H1 (cell line): ENCODE data around the gene KRTAP10-7. TPM values are rescaled to one million over a fixed set of nuclear protein-coding genes. Genes with fewer than 3 reads are reported as not detected.

Experiments
- CTCF ChIA-PET: fragments of 300-600 bp; sonication (Branson Sonifier 250); formaldehyde crosslinking; loops from one replicate; lab custom pipeline; 2021; ENCODE audit not compliant: partially characterized antibody; lab: Charles Lee
- POLR2A ChIA-PET: fragments of 300-600 bp; sonication (Branson Sonifier 250); formaldehyde crosslinking; loops from one replicate; lab custom pipeline; 2021; ENCODE audit warnings: inconsistent platforms; ENCODE audit not compliant: partially characterized antibody; lab: Charles Lee
- DNase-seq, 2 experiments: peaks; one replicate each; pipeline versions ENCODE4 v3.0.0 to v3.0.0-alpha.2; 2010 to 2022; ENCODE audit warnings: low spot score in 2 of 2, low read depth in 1 of 2, mixed read lengths in 1 of 2
- FAIRE-seq: peaks from 2 replicates; lab custom pipeline; 2011; peaks lifted over from hg19 to GRCh38; lab: Jason Lieb, UNC
- H2AFZ ChIP-seq: 2 replicates; pipeline ENCODE4 v1.8.1; 2012; ENCODE audit warnings: low read length, inconsistent platforms
- H2AK5ac ChIP-seq: 2 replicates; pipeline ENCODE4 v1.6.1; 2013; ENCODE audit warnings: low read depth, low read length
- H2BK120ac ChIP-seq: replicated peaks from 2 replicates; pipeline ENCODE3; 2013; ENCODE audit warnings: low read depth, low read length, inconsistent platforms
- H2BK12ac ChIP-seq: 2 replicates; pipeline ENCODE4 v1.6.1; 2013; ENCODE audit warnings: low read depth, low read length
- H2BK15ac ChIP-seq: 2 replicates; pipeline ENCODE4 v1.6.1; 2013; ENCODE audit warnings: low read length
- H2BK20ac ChIP-seq: 2 replicates; pipeline ENCODE4 v1.6.1; 2013; ENCODE audit warnings: low read length
- H2BK5ac ChIP-seq: 2 replicates; pipeline ENCODE4 v1.6.1; 2013; ENCODE audit warnings: low read depth, low read length
- H3K14ac ChIP-seq: 2 replicates; pipeline ENCODE4 v1.6.1; 2013; ENCODE audit warnings: inconsistent platforms; ENCODE audit not compliant: insufficient read length
- H3K18ac ChIP-seq: 2 replicates; pipeline ENCODE4 v1.6.1; 2013; ENCODE audit warnings: low read length; ENCODE audit errors: extremely low read depth
- H3K23ac ChIP-seq: 2 replicates; pipeline ENCODE4 v1.6.1; 2013; ENCODE audit warnings: inconsistent platforms; ENCODE audit not compliant: insufficient read length
- H3K23me2 ChIP-seq: 2 replicates; pipeline ENCODE4 v1.6.1; 2013; ENCODE audit warnings: low read depth, low read length
- H3K27ac ChIP-seq: 2 replicates; pipeline ENCODE4 v1.6.1; 2011; ENCODE audit warnings: low read depth, low read length, inconsistent platforms
- H3K27me3 ChIP-seq, 4 experiments: replicated peaks in 1 of 4; 1 replicate in 1 of 4; 2 replicates in 3 of 4; pipeline versions ENCODE4 v1.6.1 to v1.8.1; 2011 to 2013; ENCODE audit warnings: low read length in 3 of 4, mild to moderate bottlenecking in 3 of 4, inconsistent platforms in 2 of 4, mixed read lengths in 2 of 4, moderate library complexity in 1 of 4; ENCODE audit not compliant: control insufficient read depth in 3 of 4, insufficient read depth in 3 of 4; ENCODE audit errors: extremely low read depth in 1 of 4
- H3K36me3 ChIP-seq, 4 experiments: 2 replicates each; pipeline versions ENCODE4 v1.6.1 to v1.8.1; 2011 to 2013; ENCODE audit warnings: mild to moderate bottlenecking in 4 of 4, low read length in 3 of 4, moderate library complexity in 2 of 4, control low read depth in 1 of 4, inconsistent platforms in 1 of 4; ENCODE audit not compliant: insufficient read depth in 4 of 4, control insufficient read depth in 2 of 4
- H3K4ac ChIP-seq: replicated peaks from 2 replicates; pipeline ENCODE3; 2013; ENCODE audit warnings: low read length, low read depth, mixed read lengths, inconsistent platforms; ENCODE audit not compliant: insufficient read length
- H3K4me1 ChIP-seq, 4 experiments: replicated peaks in 1 of 4; 1 replicate in 1 of 4; 2 replicates in 3 of 4; pipeline versions ENCODE4 v1.6.1 to v1.8.1; 2011 to 2013; ENCODE audit warnings: low read length in 3 of 4, inconsistent platforms in 2 of 4, mixed read lengths in 1 of 4; ENCODE audit not compliant: insufficient read depth in 4 of 4, control insufficient read depth in 3 of 4
- H3K4me2 ChIP-seq, 2 experiments: 2 replicates each; pipeline versions ENCODE4 v1.6.1 to v1.8.1; 2011 to 2013; ENCODE audit warnings: low read depth in 2 of 2, low read length in 2 of 2, control low read depth in 1 of 2, inconsistent platforms in 1 of 2, mild to moderate bottlenecking in 1 of 2; ENCODE audit not compliant: insufficient read depth in 1 of 2
- H3K4me3 ChIP-seq, 4 experiments: fragments of 200-600, 300-600 bp in 1 of 4; sonication (generic), shearing (Covaris generic), sonication (Bioruptor Twin) in 1 of 4; 2 replicates each; pipeline versions ENCODE4 v1.5.1 to v1.8.1; 2011 to 2016; ENCODE audit warnings: low read length in 4 of 4, low read depth in 3 of 4, control low read depth in 2 of 4, inconsistent platforms in 2 of 4, mild to moderate bottlenecking in 2 of 4, mixed read lengths in 1 of 4, moderate library complexity in 1 of 4; ENCODE audit not compliant: insufficient read depth in 2 of 4; ENCODE audit errors: extremely low read depth in 1 of 4
- H3K56ac ChIP-seq: replicated peaks from 2 replicates; pipeline ENCODE3; 2013; ENCODE audit warnings: low read depth, mild to moderate bottlenecking, mixed read lengths, low read length, inconsistent platforms; ENCODE audit not compliant: insufficient read length
- H3K79me1 ChIP-seq: 2 replicates; pipeline ENCODE4 v1.6.1; 2013; ENCODE audit warnings: low read depth, low read length, control low read depth
- H3K79me2 ChIP-seq, 2 experiments: 2 replicates each; pipeline versions ENCODE4 v1.6.1 to v1.8.1; 2012 to 2013; ENCODE audit warnings: low read length in 2 of 2, mild to moderate bottlenecking in 2 of 2, inconsistent platforms in 1 of 2; ENCODE audit not compliant: insufficient read depth in 2 of 2, control insufficient read depth in 1 of 2
- H3K9ac ChIP-seq, 4 experiments: replicated peaks in 1 of 4; 1 replicate in 1 of 4; 2 replicates in 3 of 4; pipeline versions ENCODE4 v1.6.1 to v1.8.1; 2011 to 2013; ENCODE audit warnings: low read depth in 3 of 4, low read length in 3 of 4, control low read depth in 2 of 4, mild to moderate bottlenecking in 2 of 4, moderate library complexity in 2 of 4, inconsistent platforms in 1 of 4; ENCODE audit errors: extremely low read depth in 1 of 4
- H3K9me3 ChIP-seq, 2 experiments: 2 replicates each; pipeline versions ENCODE4 v1.6.1 to v1.8.1; 2012 to 2013; ENCODE audit warnings: mild to moderate bottlenecking in 2 of 2, moderate library complexity in 2 of 2, control low read depth in 1 of 2, inconsistent platforms in 1 of 2, low read depth in 1 of 2, low read length in 1 of 2, mixed read lengths in 1 of 2; ENCODE audit not compliant: insufficient read depth in 2 of 2
- H4K20me1 ChIP-seq, 2 experiments: replicated peaks in 1 of 2; 2 replicates each; pipeline versions ENCODE3 to v1.8.1; 2011 to 2013; ENCODE audit warnings: inconsistent platforms in 2 of 2, low read length in 2 of 2, mild to moderate bottlenecking in 1 of 2; ENCODE audit not compliant: insufficient read depth in 2 of 2, control insufficient read depth in 1 of 2
- H4K5ac ChIP-seq: 2 replicates; pipeline ENCODE4 v1.6.1; 2013; ENCODE audit warnings: low read length, low read depth, mixed read lengths, inconsistent platforms; ENCODE audit not compliant: insufficient read length
- H4K8ac ChIP-seq: 2 replicates; pipeline ENCODE4 v1.8.0; 2013; ENCODE audit warnings: mild to moderate bottlenecking, moderate library complexity, low read length, inconsistent platforms; ENCODE audit not compliant: insufficient read depth; ENCODE audit errors: extremely low read depth
- H4K91ac ChIP-seq: replicated peaks from 2 replicates; pipeline ENCODE3; 2013; ENCODE audit warnings: low read length, mixed read lengths, inconsistent platforms; ENCODE audit not compliant: insufficient read length
- CHD2 ChIP-seq: IDR thresholded peaks from 2 replicates; pipeline ENCODE4 v1.6.1; 2012; ENCODE audit warnings: low read length, improper control_type of control experiment
- CTBP2 ChIP-seq: IDR thresholded peaks from 2 replicates; pipeline ENCODE4 v1.7.0; 2011; ENCODE audit warnings: borderline replicate concordance, mild to moderate bottlenecking, moderate library complexity, mixed read lengths, low read length; ENCODE audit not compliant: insufficient read depth, insufficient read length
- CTCF ChIP-seq, 3 experiments: IDR thresholded peaks; 1 replicate in 2 of 3; 2 replicates in 1 of 3; pipeline versions ENCODE4 v1.5.1 to v1.6.1; 2011; ENCODE audit warnings: low read length in 3 of 3, mild to moderate bottlenecking in 3 of 3, inconsistent platforms in 2 of 3, low read depth in 1 of 3, moderate library complexity in 1 of 3; ENCODE audit not compliant: insufficient read depth in 1 of 3; ENCODE audit errors: control extremely low read depth in 1 of 3
- EGR1 ChIP-seq: IDR thresholded peaks from 2 replicates; pipeline ENCODE4 v1.6.1; 2011; ENCODE audit warnings: low read depth, low read length, borderline replicate concordance
- EP300 ChIP-seq, 2 experiments: IDR thresholded peaks; 1 replicate in 1 of 2; 2 replicates in 1 of 2; pipeline ENCODE4 v1.6.1; 2011 to 2012; ENCODE audit warnings: low read depth in 2 of 2, low read length in 2 of 2, mild to moderate bottlenecking in 2 of 2, borderline replicate concordance in 1 of 2, inconsistent platforms in 1 of 2, moderate library complexity in 1 of 2
- EZH2 ChIP-seq: fragments of 200-600 bp; sonication (generic); IDR thresholded peaks from 2 replicates; pipeline ENCODE4 v1.7.1; 2012; ENCODE audit warnings: low read depth, mild to moderate bottlenecking, moderate library complexity, low read length, inconsistent platforms; ENCODE audit not compliant: severe bottlenecking
- FOSL1 ChIP-seq: IDR thresholded peaks from 2 replicates; pipeline ENCODE4 v1.6.1; 2011; ENCODE audit warnings: mild to moderate bottlenecking, low read depth, low read length, moderate library complexity; ENCODE audit not compliant: insufficient read depth
- NRF1 ChIP-seq: IDR thresholded peaks from 2 replicates; pipeline ENCODE4 v1.6.1; 2011; ENCODE audit warnings: mild to moderate bottlenecking, low read depth, low read length, improper control_type of control experiment
- POLR2A ChIP-seq, 2 experiments: IDR thresholded peaks; 1 replicate in 1 of 2; 2 replicates in 1 of 2; pipeline ENCODE4 v1.6.1; 2011; ENCODE audit warnings: low read depth in 2 of 2, low read length in 2 of 2, mild to moderate bottlenecking in 2 of 2; ENCODE audit errors: control extremely low read depth in 1 of 2
- RFX5 ChIP-seq: IDR thresholded peaks from 2 replicates; pipeline ENCODE4 v1.6.1; 2011; ENCODE audit warnings: low read depth, low read length, improper control_type of control experiment, borderline replicate concordance
- SP2 ChIP-seq: IDR thresholded peaks from 2 replicates; pipeline ENCODE4 v1.6.1; 2012; ENCODE audit warnings: mild to moderate bottlenecking, low read length, inconsistent platforms
- TAF7 ChIP-seq: optimal IDR thresholded peaks from 2 replicates; pipeline ENCODE3; 2011; ENCODE audit warnings: low read depth, mild to moderate bottlenecking, inconsistent platforms, low read length, moderate library complexity, borderline replicate concordance
- WGBS, 2 experiments: shearing (Covaris generic) in 1 of 2; methylation state at CpG; one replicate each; pipeline versions ENCODE4 v1.1.6 to v1.1.7; 2013 to 2015; ENCODE audit warnings: low lambda C conversion rate in 2 of 2, mixed read lengths in 2 of 2, inconsistent platforms in 1 of 2, low coverage in 1 of 2, missing lambda C conversion rate in 1 of 2; ENCODE audit not compliant: insufficient replicate concordance in 2 of 2, insufficient coverage in 1 of 2, insufficient read length in 1 of 2; ENCODE audit errors: extremely low coverage in 1 of 2, missing lambda C conversion rate in 1 of 2; 5-methylcytosine and 5-hydroxymethylcytosine counted together
- polyA plus RNA-seq, 7 experiments: library from polyadenylated mRNA; depleted of rRNA in 3 of 7; stranded (reverse) in 5 of 7; unstranded in 2 of 7; fragments of >200 nt in 5 of 7; fragments of 200-250 nt in 2 of 7; gene quantifications; 1 replicate in 5 of 7; 2 replicates in 1 of 7; 4 replicates in 1 of 7; pipeline versions ENCODE4 v1.2.1 to v1.2.3, GENCODE V29; 2011 to 2013; ENCODE audit warnings: missing spikeins in 2 of 7, mixed read lengths in 2 of 7
- total RNA-seq: library from RNA; stranded (reverse); fragmentation: NEBNext Ultra II Directional; extraction: Animal tissue kit (Norgen Biotek cat#: 25700); gene quantifications from 2 replicates; pipeline ENCODE4 v1.2.1, GENCODE V29; 2021

The KRTAP10-7 gene
- total and polyA plus RNA-seq, 2 of the 8 experiments (the other 6 are each of a cell fraction or from before 2014, with no cell fraction given): not detected

GRCh38 chr21:44644878-44645277 lies 44.5 kb downstream of the KRTAP10-7 start:
- POLR2A ChIA-PET: no interaction called here
- no peak overlapping the region for H2BK12ac ChIP-seq
- no peak overlapping the region for H3K4me2 ChIP-seq
- H3K79me2 ChIP-seq: no peaks in the 10 kb centered on the region
- CTCF ChIA-PET: no interaction called here
- no peaks in the 10 kb centered on the region for H3K27me3 ChIP-seq
- H3K56ac ChIP-seq: no peak overlapping the region
- no peaks in the 10 kb centered on the region; the same call in 1 of the 2 replicates for H3K79me1 ChIP-seq
- 35% methylated on average over 2 of the region's 2 CpGs; no CpG with 5 or more reads in 1 of the 2 experiments for WGBS, 2 experiments
- no peak overlapping the region for H3K4ac ChIP-seq
- H3K4me1 ChIP-seq: peaks cover 0 to 14% (median 4%) of the 10 kb centered on the region in 4 experiments; a peak in 3 of 7 replicates
- H3K23me2 ChIP-seq: no peaks in the 10 kb centered on the region; the same call in 1 of the 2 replicates
- no peak overlapping the region for H2BK5ac ChIP-seq
- no peak overlapping the region for H2BK120ac ChIP-seq
- no peak for DNase-seq
- no peaks in the 10 kb centered on the region for H4K20me1 ChIP-seq
- FAIRE-seq: no peak
- H3K9me3 ChIP-seq: peaks cover 2 to 8% of the 10 kb centered on the region in 2 experiments; a peak in 3 of 4 replicates
- H2BK15ac ChIP-seq: no peak overlapping the region
- H4K8ac ChIP-seq: no peak overlapping the region
- no peak overlapping the region for H4K5ac ChIP-seq
- no peak overlapping the region for H3K14ac ChIP-seq
- H3K23ac ChIP-seq: no peak overlapping the region
- H3K4me3 ChIP-seq: no peak overlapping the region
- no peak overlapping the region for H2AK5ac ChIP-seq
- H3K9ac ChIP-seq: no peak overlapping the region
- no peaks in the 10 kb centered on the region for H3K36me3 ChIP-seq
- no peak overlapping the region for H2BK20ac ChIP-seq
- no peak overlapping the region for H4K91ac ChIP-seq
- H2AFZ ChIP-seq: no peak overlapping the region
- no peak overlapping the region for H3K27ac ChIP-seq
- no peak overlapping the region for H3K18ac ChIP-seq
- TF ChIP-seq CTCF (IDR thresholded peaks at IDR 0.05; ENCODE audit: control extremely low read depth in 1 of 3, insufficient read depth in 1 of 3, low read depth in 1 of 3, low read length in 3 of 3) (no peak), NRF1 (no peak), SP2 (no peak), FOSL1 (no peak), EGR1 (no peak), EZH2 (no peak), CTBP2 (no peak), TAF7 (no peak), RFX5 (no peak), POLR2A (IDR thresholded peaks at IDR 0.05; ENCODE audit: control extremely low read depth in 1 of 2, low read depth in 2 of 2, low read length in 2 of 2) (no peak), EP300 (IDR thresholded peaks at IDR 0.05; ENCODE audit: borderline replicate concordance in 1 of 2, low read depth in 2 of 2, low read length in 2 of 2) (no peak), CHD2 (no peak)
